Measurements from ENCODE around the gene SPATA13. TPM values are rescaled to one million over a fixed set of nuclear protein-coding genes. Genes with fewer than 3 reads are reported as not detected.

SPATA13 gene
- total and polyA plus RNA-seq, 5 donors from 2014 or later = 80.9 to 115 (median 87.9) TPM

DNA sequence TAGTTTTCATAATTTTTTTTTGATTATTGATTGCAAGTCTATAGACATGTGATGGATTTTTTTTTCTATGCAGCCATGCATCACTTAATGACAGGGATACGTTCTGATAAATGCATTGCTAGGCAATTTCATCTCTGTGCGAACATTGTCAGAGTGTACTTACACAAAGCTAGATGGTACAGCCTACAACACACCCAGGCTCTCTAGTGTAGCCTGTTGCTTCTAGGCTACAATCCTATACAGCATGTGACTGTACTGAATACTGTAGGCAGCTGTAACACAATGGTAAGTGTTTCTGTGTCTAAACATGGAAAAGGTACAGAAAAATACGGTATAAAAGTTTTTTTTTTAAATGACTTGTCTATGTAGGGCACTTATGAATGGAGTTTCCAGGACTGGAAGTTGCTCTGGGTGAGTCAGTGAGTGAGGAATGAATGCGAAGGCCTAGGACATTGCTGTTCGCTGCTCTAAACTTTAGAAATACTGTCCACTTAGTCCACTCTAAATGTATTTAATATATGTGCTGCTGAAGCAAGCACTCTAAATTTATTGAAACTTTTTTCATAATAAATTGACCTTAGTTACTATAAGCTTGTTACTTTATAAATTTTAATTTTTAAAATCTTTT lies 20.3 kb downstream of the SPATA13 start:
- no peaks in the 10 kb centered on the region for H3K27me3 Mint-ChIP-seq
- H3K9me3 Mint-ChIP-seq = peaks cover 0 to 8% (median 1%) of the 10 kb centered on the region in 7 donors

DNA sequence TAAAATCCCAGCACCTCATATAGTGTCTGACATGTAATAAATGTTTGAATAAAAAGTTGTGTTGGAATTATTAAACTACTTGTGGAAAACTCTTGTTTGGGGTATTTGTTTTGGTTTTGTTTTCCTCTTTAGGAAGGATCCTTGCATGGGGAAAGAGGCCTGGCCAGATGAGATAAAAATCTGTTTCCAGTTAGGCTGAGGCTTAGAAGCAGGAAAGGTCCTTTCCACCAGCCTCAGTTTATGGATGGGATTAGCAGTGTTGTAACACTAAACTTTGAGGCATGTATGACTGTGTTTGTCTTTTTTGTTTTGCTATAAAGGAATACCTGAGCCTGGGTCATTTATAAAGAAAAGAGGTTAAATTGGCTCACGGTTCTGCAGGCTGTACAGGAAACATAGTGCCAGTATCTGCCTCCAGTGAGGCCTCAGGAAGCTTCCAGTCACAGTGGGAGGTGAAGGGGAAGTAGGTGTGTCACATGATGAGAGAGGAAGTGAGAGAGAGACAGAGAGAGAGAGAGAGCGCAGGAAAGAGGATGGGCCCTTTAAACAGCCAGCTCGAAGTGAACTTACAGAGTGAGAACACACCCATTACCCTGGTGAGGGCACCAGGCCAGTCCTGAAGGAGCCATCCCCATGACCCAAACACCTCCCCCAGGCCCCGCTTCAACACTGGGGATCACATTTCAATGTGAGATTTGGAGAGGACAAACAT lies 21.6 kb downstream of the SPATA13 start:
- Mint-ChIP-seq H3K9me3 (peaks cover 0 to 8% (median 1%) of the 10 kb centered on the region in 7 donors), H3K27me3 (no peaks in the 10 kb centered on the region), H3K4me3 (peak overlapping the region in 1 of 4 donors; percentile 39), H3K4me1 (peaks cover 0 to 28% (median 13%) of the 10 kb centered on the region in 4 donors), H3K27ac (peak overlapping the region in 2 of 3 donors; percentile 13 to 52), H3K36me3 (no peaks in the 10 kb centered on the region)
- no peaks in the 10 kb centered on the region for H3K36me3 ChIP-seq (ENCODE audit: control insufficient read depth, insufficient read depth, low read length)
- H3K4me1 ChIP-seq (ENCODE audit: control insufficient read depth, insufficient read depth, low read length, poor library complexity, severe bottlenecking) = no peaks in the 10 kb centered on the region
- H3K27ac ChIP-seq (ENCODE audit: insufficient read depth, low read length, poor library complexity, severe bottlenecking) = no peak overlapping the region
- peaks cover 0 to 6% of the 10 kb centered on the region in 2 experiments for H3K9me3 ChIP-seq (ENCODE audit: control insufficient read depth in 2 of 2, low read length in 2 of 2)
- ATAC-seq (ENCODE audit: low read depth in 2 of 2) (no peak), DNase-seq (peak in 1 of 3 donors; percentile 37)
- H3K27me3 ChIP-seq (ENCODE audit: control insufficient read depth, insufficient read depth, low read length) = no peaks in the 10 kb centered on the region
- H3K4me3 ChIP-seq (ENCODE audit: low read depth, low read length) = no peak overlapping the region

More for the DNA sequence above, 20.3 kb downstream of the SPATA13 start:
- H3K4me1 Mint-ChIP-seq = peaks cover 0 to 23% (median 12%) of the 10 kb centered on the region in 4 donors
- no peak overlapping the region for H3K27ac Mint-ChIP-seq
- Histone ChIP-seq H3K27ac (ENCODE audit: insufficient read depth, low read length, poor library complexity, severe bottlenecking) (no peak overlapping the region), H3K4me3 (ENCODE audit: low read depth, low read length) (no peak overlapping the region), H3K4me1 (ENCODE audit: control insufficient read depth, insufficient read depth, low read length, poor library complexity, severe bottlenecking) (no peaks in the 10 kb centered on the region), H3K27me3 (ENCODE audit: control insufficient read depth, insufficient read depth, low read length) (no peaks in the 10 kb centered on the region), H3K36me3 (ENCODE audit: control insufficient read depth, insufficient read depth, low read length) (no peaks in the 10 kb centered on the region), H3K9me3 (ENCODE audit: control insufficient read depth in 2 of 2, low read length in 2 of 2) (peaks cover 0 to 6% of the 10 kb centered on the region in 2 experiments)
- no peak for DNase-seq
- H3K4me3 Mint-ChIP-seq = no peak overlapping the region
- ATAC-seq (ENCODE audit: low read depth in 2 of 2) = no peak
- no peaks in the 10 kb centered on the region for H3K36me3 Mint-ChIP-seq

DNA sequence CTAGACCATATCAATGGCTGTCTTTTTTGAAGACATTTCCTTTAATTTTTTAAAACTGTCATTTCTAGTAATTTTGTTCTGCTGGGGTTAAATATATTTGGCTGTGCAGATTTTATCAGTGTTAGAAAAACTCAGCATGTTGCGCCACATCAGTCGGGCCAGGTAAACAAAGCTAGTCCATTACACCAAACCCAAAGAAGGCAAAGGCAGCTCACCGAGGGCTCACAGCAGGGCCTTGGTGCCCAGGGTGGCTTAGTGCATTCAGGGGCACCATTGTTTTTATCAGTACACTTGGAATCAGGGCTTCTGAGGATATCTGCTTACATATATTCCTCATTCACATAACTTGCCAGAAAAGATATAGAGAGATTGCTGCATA lies 22.2 kb downstream of the SPATA13 start:
- Histone ChIP-seq H3K4me3 (ENCODE audit: low read depth, low read length) (no peak overlapping the region), H3K36me3 (ENCODE audit: control insufficient read depth, insufficient read depth, low read length) (no peaks in the 10 kb centered on the region), H3K27me3 (ENCODE audit: control insufficient read depth, insufficient read depth, low read length) (no peaks in the 10 kb centered on the region), H3K9me3 (ENCODE audit: control insufficient read depth in 2 of 2, low read length in 2 of 2) (peaks cover 0 to 6% of the 10 kb centered on the region in 2 experiments), H3K4me1 (ENCODE audit: control insufficient read depth, insufficient read depth, low read length, poor library complexity, severe bottlenecking) (peaks cover 2% of the 10 kb centered on the region), H3K27ac (ENCODE audit: insufficient read depth, low read length, poor library complexity, severe bottlenecking) (no peak overlapping the region)
- Mint-ChIP-seq H3K4me3 (no peak overlapping the region), H3K36me3 (no peaks in the 10 kb centered on the region), H3K27ac (no peak overlapping the region), H3K9me3 (peaks cover 0 to 8% (median 1%) of the 10 kb centered on the region in 7 donors), H3K4me1 (peaks cover 0 to 34% (median 15%) of the 10 kb centered on the region in 4 donors), H3K27me3 (no peaks in the 10 kb centered on the region)
- ATAC-seq (ENCODE audit: low read depth in 2 of 2) = no peak
- DNase-seq = no peak

GRCh38 chr13:24183741-24184182 lies 23.2 kb downstream of the SPATA13 start:
- H3K4me3 Mint-ChIP-seq = no peak overlapping the region
- no peak overlapping the region for H3K27ac ChIP-seq (ENCODE audit: insufficient read depth, low read length, poor library complexity, severe bottlenecking)
- no peak overlapping the region for H3K27ac Mint-ChIP-seq
- no peak overlapping the region for H3K4me3 ChIP-seq (ENCODE audit: low read depth, low read length)
- H3K4me1 Mint-ChIP-seq = peaks cover 0 to 43% (median 17%) of the 10 kb centered on the region in 4 donors
- peaks cover 0 to 6% of the 10 kb centered on the region in 2 experiments for H3K9me3 ChIP-seq (ENCODE audit: control insufficient read depth in 2 of 2, low read length in 2 of 2)
- no peak for ATAC-seq (ENCODE audit: low read depth in 2 of 2)
- H3K9me3 Mint-ChIP-seq = peaks cover 0 to 8% (median 1%) of the 10 kb centered on the region in 7 donors
- no peaks in the 10 kb centered on the region for H3K27me3 Mint-ChIP-seq
- no peaks in the 10 kb centered on the region for H3K36me3 Mint-ChIP-seq
- no peaks in the 10 kb centered on the region for H3K36me3 ChIP-seq (ENCODE audit: control insufficient read depth, insufficient read depth, low read length)
- peaks cover 4% of the 10 kb centered on the region for H3K4me1 ChIP-seq (ENCODE audit: control insufficient read depth, insufficient read depth, low read length, poor library complexity, severe bottlenecking)
- no peak for DNase-seq
- no peaks in the 10 kb centered on the region for H3K27me3 ChIP-seq (ENCODE audit: control insufficient read depth, insufficient read depth, low read length)

GRCh38 chr13:24184265-24184841 lies 23.8 kb downstream of the SPATA13 start:
- Histone ChIP-seq H3K4me1 (ENCODE audit: control insufficient read depth, insufficient read depth, low read length, poor library complexity, severe bottlenecking) (peaks cover 4% of the 10 kb centered on the region), H3K9me3 (ENCODE audit: control insufficient read depth in 2 of 2, low read length in 2 of 2) (peaks cover 0 to 6% of the 10 kb centered on the region in 2 experiments), H3K27me3 (ENCODE audit: control insufficient read depth, insufficient read depth, low read length) (no peaks in the 10 kb centered on the region), H3K36me3 (ENCODE audit: control insufficient read depth, insufficient read depth, low read length) (no peaks in the 10 kb centered on the region), H3K4me3 (ENCODE audit: low read depth, low read length) (no peak overlapping the region), H3K27ac (ENCODE audit: insufficient read depth, low read length, poor library complexity, severe bottlenecking) (no peak overlapping the region)
- ATAC-seq (ENCODE audit: low read depth in 2 of 2) (no peak), DNase-seq (no peak)
- Mint-ChIP-seq H3K27ac (peak overlapping the region in 1 of 3 donors; percentile 11), H3K4me1 (peaks cover 0 to 46% (median 17%) of the 10 kb centered on the region in 4 donors), H3K36me3 (no peaks in the 10 kb centered on the region), H3K9me3 (peaks cover 0 to 8% (median 1%) of the 10 kb centered on the region in 7 donors), H3K4me3 (no peak overlapping the region), H3K27me3 (no peaks in the 10 kb centered on the region)

DNA sequence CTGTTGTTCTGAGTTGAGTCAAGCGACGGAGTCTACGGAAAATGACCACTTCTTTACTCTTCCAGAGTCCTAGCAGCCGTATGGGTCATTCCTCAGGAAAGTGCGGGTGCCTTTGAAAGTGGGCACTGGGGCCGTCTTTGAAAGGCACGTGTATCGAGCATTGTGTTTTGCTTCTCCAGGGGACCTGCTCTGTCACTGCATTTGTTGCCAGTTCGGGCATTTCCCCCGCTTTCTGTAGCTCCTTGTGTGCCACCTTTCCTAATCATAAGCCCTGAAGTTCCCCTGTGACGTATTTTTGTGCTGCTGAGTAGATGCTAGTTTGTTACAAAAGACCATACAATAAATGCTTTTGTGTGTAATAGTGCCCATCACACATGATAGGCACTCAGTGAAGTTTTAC lies 24.4 kb downstream of the SPATA13 start:
- Histone ChIP-seq H3K36me3 (ENCODE audit: control insufficient read depth, insufficient read depth, low read length) (no peaks in the 10 kb centered on the region), H3K4me3 (ENCODE audit: low read depth, low read length) (no peak overlapping the region), H3K27ac (ENCODE audit: insufficient read depth, low read length, poor library complexity, severe bottlenecking) (no peak overlapping the region), H3K27me3 (ENCODE audit: control insufficient read depth, insufficient read depth, low read length) (no peaks in the 10 kb centered on the region), H3K4me1 (ENCODE audit: control insufficient read depth, insufficient read depth, low read length, poor library complexity, severe bottlenecking) (peaks cover 4% of the 10 kb centered on the region), H3K9me3 (ENCODE audit: control insufficient read depth in 2 of 2, low read length in 2 of 2) (peaks cover 0 to 6% of the 10 kb centered on the region in 2 experiments)
- Mint-ChIP-seq H3K4me3 (no peak overlapping the region), H3K9me3 (peaks cover 0 to 5% (median 1%) of the 10 kb centered on the region in 7 donors), H3K27ac (no peak overlapping the region), H3K36me3 (no peaks in the 10 kb centered on the region), H3K27me3 (no peaks in the 10 kb centered on the region), H3K4me1 (peaks cover 0 to 40% (median 16%) of the 10 kb centered on the region in 4 donors)
- DNase-seq (no peak), ATAC-seq (ENCODE audit: low read depth in 2 of 2) (no peak)

DNA sequence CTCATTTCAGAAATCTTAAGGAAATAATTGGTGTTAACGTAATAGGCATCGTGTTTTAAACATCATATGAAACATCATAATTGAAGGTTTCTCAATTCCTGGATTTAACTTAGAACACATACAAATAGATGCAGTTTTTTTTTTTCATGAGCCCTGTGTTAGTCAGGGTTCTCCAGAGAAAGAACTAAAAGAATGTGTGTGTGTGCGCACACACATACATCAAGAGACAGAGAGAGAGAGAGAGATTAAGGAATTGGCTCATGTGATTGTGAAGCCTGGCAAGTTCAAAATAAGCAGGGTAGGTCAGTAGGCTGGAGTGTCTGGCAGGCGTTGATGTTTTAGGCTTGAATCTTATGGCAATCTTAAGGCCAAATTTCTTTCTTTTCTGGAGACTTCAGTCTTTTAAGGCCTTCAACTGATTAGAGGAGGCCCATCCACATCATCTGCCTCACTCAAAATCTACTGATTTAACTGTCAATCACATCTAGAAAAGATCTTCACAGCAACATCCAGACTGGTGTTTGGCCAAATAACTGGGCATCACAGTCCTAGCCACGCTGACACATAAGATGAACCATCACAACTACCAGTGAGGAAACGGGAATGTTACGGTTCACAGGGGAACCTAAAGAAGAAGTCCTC lies 25.2 kb downstream of the SPATA13 start:
- H3K4me1 ChIP-seq (ENCODE audit: control insufficient read depth, insufficient read depth, low read length, poor library complexity, severe bottlenecking) = peaks cover 4% of the 10 kb centered on the region
- no peaks in the 10 kb centered on the region for H3K36me3 ChIP-seq (ENCODE audit: control insufficient read depth, insufficient read depth, low read length)
- no peak overlapping the region for H3K4me3 ChIP-seq (ENCODE audit: low read depth, low read length)
- Mint-ChIP-seq H3K9me3 (peaks cover 0 to 5% (median 1%) of the 10 kb centered on the region in 7 donors), H3K27me3 (no peaks in the 10 kb centered on the region), H3K4me1 (peaks cover 0 to 39% (median 16%) of the 10 kb centered on the region in 4 donors), H3K4me3 (no peak overlapping the region), H3K36me3 (no peaks in the 10 kb centered on the region), H3K27ac (no peak overlapping the region)
- H3K27me3 ChIP-seq (ENCODE audit: control insufficient read depth, insufficient read depth, low read length) = no peaks in the 10 kb centered on the region
- ATAC-seq (ENCODE audit: low read depth in 2 of 2) (no peak), DNase-seq (no peak)
- H3K27ac ChIP-seq (ENCODE audit: insufficient read depth, low read length, poor library complexity, severe bottlenecking) = no peak overlapping the region
- peaks cover 0 to 6% of the 10 kb centered on the region in 2 experiments for H3K9me3 ChIP-seq (ENCODE audit: control insufficient read depth in 2 of 2, low read length in 2 of 2)
